LNCAP (cell line): ENCODE data around the gene DBR1.

Source experiments
- CTCF ChIP-seq: fragments of 450-650 bp; IDR thresholded peaks from 2 replicates; pipeline ENCODE4 v1.5.1; 2017; ENCODE audit warnings: mild to moderate bottlenecking

The DBR1 gene

GRCh38 chr3:138213398-138214085, 38.8 kb upstream of the DBR1 start:
- no peak for TF ChIP-seq CTCF

- TF ChIP-seq CTCF: no peak
These were observed 35.8 kb upstream of the DBR1 start for GRCh38 chr3:138210528-138210927.

GRCh38 chr3:138206196-138206595, 31.5 kb upstream of the DBR1 start:
- no peak for TF ChIP-seq CTCF

- TF ChIP-seq CTCF: no peak
These were observed 30.8 kb upstream of the DBR1 start for GRCh38 chr3:138205527-138205926.

GRCh38 chr3:138203938-138204337, 29.2 kb upstream of the DBR1 start:
- TF ChIP-seq CTCF: no peak

- TF ChIP-seq CTCF: no peak
These were observed 28.4 kb upstream of the DBR1 start for GRCh38 chr3:138202945-138203701.

GRCh38 chr3:138200424-138200823, 25.7 kb upstream of the DBR1 start:
- no peak for TF ChIP-seq CTCF
